ENCODE results near the gene PIGS. TPM values are rescaled to one million over a fixed set of nuclear protein-coding genes. Genes with fewer than 3 reads are reported as not detected.

Gene PIGS
- total and polyA plus RNA-seq, 4 donors: 10.0 to 71.9 (median 57.2) TPM

DNA sequence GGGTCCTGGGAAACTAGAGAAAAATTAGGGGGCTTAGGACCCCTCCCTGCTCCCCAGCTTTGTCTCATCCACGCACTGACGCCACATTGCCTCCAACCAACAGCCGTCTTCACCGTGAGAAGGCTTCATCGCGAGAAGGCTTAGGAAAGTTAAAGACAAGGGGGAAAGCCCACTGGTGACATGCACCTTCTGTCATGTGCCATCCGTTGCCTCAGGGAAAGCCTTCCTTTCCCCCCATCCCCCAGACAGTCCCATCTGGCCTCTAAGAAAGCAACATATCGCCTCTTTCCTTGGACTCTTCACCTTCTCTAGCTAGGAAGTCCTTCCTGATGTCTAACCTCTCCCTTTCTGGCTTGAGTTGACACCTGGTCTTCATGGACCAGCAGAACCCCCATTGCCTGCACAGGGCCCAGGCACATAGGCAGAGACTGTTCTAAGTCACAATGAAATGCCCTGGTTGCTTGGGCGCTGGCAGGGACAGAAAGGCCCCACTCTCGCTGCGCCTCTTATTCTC lies 63.1 kb downstream of the PIGS start:
- H3K4me3 ChIP-seq: no peak overlapping the region
- 73 to 79% methylated on average over 11 of the region's 11 CpGs for WGBS, 2 donors
- no peak overlapping the region for H3K9ac ChIP-seq (ENCODE audit: insufficient read depth in 1 of 2, low read length in 2 of 2)
- ATAC-seq (ENCODE audit: insufficient read depth, low FRiP score) (no peak), DNase-seq (no peak)
- no peaks in the 10 kb centered on the region for H3K4me1 ChIP-seq (ENCODE audit: control insufficient read depth in 5 of 5, insufficient read depth in 5 of 5, low read length in 5 of 5)
- H3K9me3 ChIP-seq (ENCODE audit: control insufficient read depth in 4 of 4, insufficient read depth in 3 of 4, low read length in 3 of 4): no peaks in the 10 kb centered on the region
- peaks cover 0 to 8% (median 3%) of the 10 kb centered on the region in 3 donors for H3K27me3 ChIP-seq (ENCODE audit: control insufficient read depth in 3 of 3, insufficient read depth in 3 of 3, low read length in 2 of 3)
- TF ChIP-seq, protein P1, sequence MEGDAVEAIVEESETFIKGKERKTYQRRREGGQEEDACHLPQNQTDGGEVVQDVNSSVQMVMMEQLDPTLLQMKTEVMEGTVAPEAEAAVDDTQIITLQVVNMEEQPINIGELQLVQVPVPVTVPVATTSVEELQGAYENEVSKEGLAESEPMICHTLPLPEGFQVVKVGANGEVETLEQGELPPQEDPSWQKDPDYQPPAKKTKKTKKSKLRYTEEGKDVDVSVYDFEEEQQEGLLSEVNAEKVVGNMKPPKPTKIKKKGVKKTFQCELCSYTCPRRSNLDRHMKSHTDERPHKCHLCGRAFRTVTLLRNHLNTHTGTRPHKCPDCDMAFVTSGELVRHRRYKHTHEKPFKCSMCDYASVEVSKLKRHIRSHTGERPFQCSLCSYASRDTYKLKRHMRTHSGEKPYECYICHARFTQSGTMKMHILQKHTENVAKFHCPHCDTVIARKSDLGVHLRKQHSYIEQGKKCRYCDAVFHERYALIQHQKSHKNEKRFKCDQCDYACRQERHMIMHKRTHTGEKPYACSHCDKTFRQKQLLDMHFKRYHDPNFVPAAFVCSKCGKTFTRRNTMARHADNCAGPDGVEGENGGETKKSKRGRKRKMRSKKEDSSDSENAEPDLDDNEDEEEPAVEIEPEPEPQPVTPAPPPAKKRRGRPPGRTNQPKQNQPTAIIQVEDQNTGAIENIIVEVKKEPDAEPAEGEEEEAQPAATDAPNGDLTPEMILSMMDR (IDR thresholded peaks at IDR 0.05; ENCODE audit: control extremely low read depth, extremely low read depth): no peak
- H3K36me3 ChIP-seq (ENCODE audit: control insufficient read depth in 4 of 4, insufficient read depth in 4 of 4, low read length in 4 of 4): no peaks in the 10 kb centered on the region
- no peak overlapping the region for H3K27ac ChIP-seq (ENCODE audit: low read depth in 1 of 2, low read length in 1 of 2)

- Histone ChIP-seq H3K27ac (ENCODE audit: low read depth in 1 of 2, low read length in 1 of 2) (no peak overlapping the region), H3K4me1 (ENCODE audit: control insufficient read depth in 5 of 5, insufficient read depth in 5 of 5, low read length in 5 of 5) (no peaks in the 10 kb centered on the region), H3K9ac (ENCODE audit: insufficient read depth in 1 of 2, low read length in 2 of 2) (no peak overlapping the region), H3K36me3 (ENCODE audit: control insufficient read depth in 4 of 4, insufficient read depth in 4 of 4, low read length in 4 of 4) (no peaks in the 10 kb centered on the region), H3K4me3 (no peak overlapping the region), H3K9me3 (ENCODE audit: control insufficient read depth in 4 of 4, insufficient read depth in 3 of 4, low read length in 3 of 4) (no peaks in the 10 kb centered on the region), H3K27me3 (ENCODE audit: control insufficient read depth in 3 of 3, insufficient read depth in 3 of 3, low read length in 2 of 3) (peaks cover 0 to 8% (median 3%) of the 10 kb centered on the region in 3 donors)
- TF ChIP-seq, protein P1 (IDR thresholded peaks at IDR 0.05; ENCODE audit: control extremely low read depth, extremely low read depth): no peak
- ATAC-seq (ENCODE audit: insufficient read depth, low FRiP score): no peak
- no peak for DNase-seq
- 38 to 57% methylated on average over 24 of the region's 24 CpGs for WGBS, 2 donors
Measured at GRCh38 chr17:28507567-28508203, 63.6 kb downstream of the PIGS start.

DNA sequence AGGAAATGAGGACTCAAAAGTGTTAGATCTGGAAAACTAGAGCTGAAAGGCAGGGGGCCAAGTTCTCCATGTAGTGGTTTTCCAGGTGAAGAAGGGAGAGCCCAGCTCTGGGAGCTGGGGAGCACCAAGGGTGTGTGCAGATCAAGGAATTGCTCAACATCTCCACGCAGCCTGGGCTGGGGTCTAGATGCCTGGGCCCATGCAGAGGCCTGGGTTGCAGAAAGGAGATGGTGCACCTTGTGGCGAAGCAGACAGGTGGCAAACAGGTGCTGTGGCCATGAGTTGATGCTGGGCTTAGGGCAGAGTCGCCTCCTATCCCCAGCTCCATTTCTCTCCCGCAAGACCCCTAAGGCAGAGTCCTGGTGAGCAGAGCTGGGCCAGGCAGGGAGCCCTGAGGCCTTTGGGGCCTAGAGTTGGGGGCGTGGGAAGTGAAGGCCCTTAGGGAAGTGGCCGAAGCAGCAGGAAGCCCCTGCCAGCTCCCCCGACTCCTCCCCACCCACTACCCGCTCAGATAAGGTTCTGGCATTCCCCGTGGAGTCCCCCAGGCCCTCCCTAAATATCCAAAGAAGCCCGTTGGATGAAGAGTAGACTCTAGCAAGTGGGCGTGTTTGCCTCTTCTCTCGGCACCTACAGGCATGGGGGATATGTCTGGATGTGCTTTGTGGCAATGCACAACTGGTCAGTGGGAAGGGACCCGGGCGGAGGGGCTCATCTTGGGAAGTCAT lies 64.4 kb downstream of the PIGS start:
- Histone ChIP-seq H3K4me3 (no peak overlapping the region), H3K36me3 (ENCODE audit: control insufficient read depth in 4 of 4, insufficient read depth in 4 of 4, low read length in 4 of 4) (no peaks in the 10 kb centered on the region), H3K27ac (ENCODE audit: low read depth in 1 of 2, low read length in 1 of 2) (no peak overlapping the region), H3K9ac (ENCODE audit: insufficient read depth in 1 of 2, low read length in 2 of 2) (no peak overlapping the region), H3K9me3 (ENCODE audit: control insufficient read depth in 4 of 4, insufficient read depth in 3 of 4, low read length in 3 of 4) (no peaks in the 10 kb centered on the region), H3K4me1 (ENCODE audit: control insufficient read depth in 5 of 5, insufficient read depth in 5 of 5, low read length in 5 of 5) (no peaks in the 10 kb centered on the region), H3K27me3 (ENCODE audit: control insufficient read depth in 3 of 3, insufficient read depth in 3 of 3, low read length in 2 of 3) (peaks cover 0 to 8% (median 3%) of the 10 kb centered on the region in 3 donors)
- TF ChIP-seq, protein P1 (IDR thresholded peaks at IDR 0.05; ENCODE audit: control extremely low read depth, extremely low read depth): no peak
- no peak for DNase-seq
- no peak for ATAC-seq (ENCODE audit: insufficient read depth, low FRiP score)
- 75 to 79% methylated on average over 14 of the region's 14 CpGs for WGBS, 2 donors

All from lung (tissue), 12 donors.